ENCODE results near the gene GPR119. TPM values are rescaled to one million over a fixed set of nuclear protein-coding genes. Genes with fewer than 3 reads are reported as not detected.

Gene GPR119
- total RNA-seq, 1 experiment from 2014 or later, result not detected

DNA sequence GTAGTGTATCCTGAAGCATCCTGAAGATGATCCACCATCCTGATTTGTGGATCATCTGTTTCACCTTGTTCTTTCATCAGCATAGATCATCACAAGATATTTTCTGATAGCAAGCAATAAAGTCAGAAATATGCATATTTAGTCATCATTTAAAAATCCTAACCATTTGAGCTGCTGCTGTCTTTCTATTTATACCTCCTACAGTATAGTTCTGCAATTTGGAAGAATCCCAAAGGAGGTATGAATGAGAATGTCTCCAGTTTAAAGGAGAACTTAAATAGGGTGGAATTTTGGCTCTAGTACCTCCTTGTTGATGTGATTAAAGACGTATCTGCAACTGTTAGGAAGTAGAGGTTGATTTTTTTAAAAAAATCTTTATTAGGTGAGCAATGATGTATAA, 38.2 kb downstream of the GPR119 start:
- H3K4me1 ChIP-seq (ENCODE audit: insufficient read depth, low read length), result no peaks in the 10 kb centered on the region; the same call in 1 of the 2 replicates
- TF ChIP-seq, protein P1, sequence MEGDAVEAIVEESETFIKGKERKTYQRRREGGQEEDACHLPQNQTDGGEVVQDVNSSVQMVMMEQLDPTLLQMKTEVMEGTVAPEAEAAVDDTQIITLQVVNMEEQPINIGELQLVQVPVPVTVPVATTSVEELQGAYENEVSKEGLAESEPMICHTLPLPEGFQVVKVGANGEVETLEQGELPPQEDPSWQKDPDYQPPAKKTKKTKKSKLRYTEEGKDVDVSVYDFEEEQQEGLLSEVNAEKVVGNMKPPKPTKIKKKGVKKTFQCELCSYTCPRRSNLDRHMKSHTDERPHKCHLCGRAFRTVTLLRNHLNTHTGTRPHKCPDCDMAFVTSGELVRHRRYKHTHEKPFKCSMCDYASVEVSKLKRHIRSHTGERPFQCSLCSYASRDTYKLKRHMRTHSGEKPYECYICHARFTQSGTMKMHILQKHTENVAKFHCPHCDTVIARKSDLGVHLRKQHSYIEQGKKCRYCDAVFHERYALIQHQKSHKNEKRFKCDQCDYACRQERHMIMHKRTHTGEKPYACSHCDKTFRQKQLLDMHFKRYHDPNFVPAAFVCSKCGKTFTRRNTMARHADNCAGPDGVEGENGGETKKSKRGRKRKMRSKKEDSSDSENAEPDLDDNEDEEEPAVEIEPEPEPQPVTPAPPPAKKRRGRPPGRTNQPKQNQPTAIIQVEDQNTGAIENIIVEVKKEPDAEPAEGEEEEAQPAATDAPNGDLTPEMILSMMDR (conservative IDR thresholded peaks at IDR 0.05), result no peak
- Mint-ChIP-seq H3K36me3 (ENCODE audit: insufficient read depth in 1 of 3, low read depth in 3 of 3) (peaks cover 3 to 18% (median 8%) of the 10 kb centered on the region in 3 experiments; a peak in 5 of 7 replicates), H3K27me3 (ENCODE audit: low read depth) (no peaks in the 10 kb centered on the region), H3K27ac (no peak overlapping the region), H3K9me3 (peaks cover 0 to 24% of the 10 kb centered on the region in 2 experiments; a peak in 3 of 5 replicates), H3K4me3 (no peak overlapping the region), H3K4me1 (peaks cover 6 to 7% of the 10 kb centered on the region in 2 experiments; a peak in 3 of 4 replicates)
- no peak overlapping the region for H3K14ac ChIP-seq (ENCODE audit: insufficient read depth, low read length)
- DNase-seq, result no peak
- H2BK12ac ChIP-seq (ENCODE audit: insufficient read length, low read depth, low read length), result no peak overlapping the region
- no peak overlapping the region for H3T11ph ChIP-seq (ENCODE audit: low read length)
- H3K23me2 ChIP-seq (ENCODE audit: insufficient read length, low read depth, low read length, poor library complexity, severe bottlenecking), result no peaks in the 10 kb centered on the region
- H4K91ac ChIP-seq (ENCODE audit: insufficient read length, low read depth, low read length), result no peak overlapping the region
- H4K5ac ChIP-seq (ENCODE audit: insufficient read length, low read depth, low read length), result no peak overlapping the region
- no peaks in the 10 kb centered on the region for H3K9me3 ChIP-seq (ENCODE audit: control insufficient read depth, low read depth, low read length)
- no peak overlapping the region for H3K27ac ChIP-seq (ENCODE audit: insufficient read length, low read depth, low read length)
- H3K18ac ChIP-seq (ENCODE audit: insufficient read length, low read depth, low read length), result no peak overlapping the region
- H4K20me1 ChIP-seq (ENCODE audit: control insufficient read depth, insufficient read depth, insufficient read length), result no peaks in the 10 kb centered on the region
- H3K23ac ChIP-seq (ENCODE audit: insufficient read length, low read depth, low read length), result no peak overlapping the region
- WGBS (ENCODE audit: extremely low coverage, insufficient read length, low lambda C conversion rate), result no CpG with 5 or more reads among the region's 1 CpG
- H2BK15ac ChIP-seq (ENCODE audit: low read depth, low read length), result no peak overlapping the region
- H3K9ac ChIP-seq (ENCODE audit: extremely low read depth, insufficient read length, low read length), result no peak overlapping the region
- no peak overlapping the region for H2BK5ac ChIP-seq (ENCODE audit: insufficient read length, low read length)
- H3K56ac ChIP-seq (ENCODE audit: insufficient read length, low read depth, low read length), result no peak overlapping the region
- H4K8ac ChIP-seq (replicated peaks; ENCODE audit: insufficient read length, low read depth, low read length), result no peak overlapping the region
- H3K4me2 ChIP-seq (ENCODE audit: insufficient read depth, insufficient read length, low read length), result no peak overlapping the region
- H3K79me2 ChIP-seq (ENCODE audit: insufficient read depth, low read length), result no peaks in the 10 kb centered on the region
- no peak overlapping the region for H2BK120ac ChIP-seq (ENCODE audit: low read depth, low read length, poor library complexity, severe bottlenecking)
- no peak overlapping the region for H2BK20ac ChIP-seq (ENCODE audit: low read depth, low read length, poor library complexity, severe bottlenecking)
- H2AFZ ChIP-seq (ENCODE audit: low read length), result no peak overlapping the region
- H2AK5ac ChIP-seq (ENCODE audit: insufficient read length, low read length), result no peak overlapping the region
- no peaks in the 10 kb centered on the region for H3K27me3 ChIP-seq (ENCODE audit: insufficient read depth, low read length)
- H3K4ac ChIP-seq (ENCODE audit: low read depth, low read length), result no peak overlapping the region
- H3K79me1 ChIP-seq (ENCODE audit: insufficient read depth, low read depth, low read length, poor library complexity, severe bottlenecking), result no peaks in the 10 kb centered on the region
